ENCODE data around the gene B4GALT3. TPM values are rescaled to one million over a fixed set of nuclear protein-coding genes. Genes with fewer than 3 reads are reported as not detected.

B4GALT3 gene
- polyA plus RNA-seq, 1 experiment, result 21.8 TPM

- DNase-seq (ENCODE audit: low read depth, low spot score), result no peak
- POLR2A ChIA-PET, result no interaction called here
- Histone ChIP-seq H3K27ac (ENCODE audit: low read depth, low read length) (no peak within 1 kb of the TSS), H3K27me3 (ENCODE audit: control insufficient read depth, insufficient read depth, low read length) (no peaks in the 10 kb centered on the region), H3K4me3 (ENCODE audit: low read depth, low read length) (no peak within 1 kb of the TSS), H3K9me3 (ENCODE audit: control insufficient read depth, insufficient read depth, low read length) (no peaks in the 10 kb centered on the region)
- CTCF ChIA-PET, result interaction anchor here (3.0 to 3.5 kb wide), 3 partner anchors 11 to 167 kb away, joined by 13 to 62 read pairs (median 14); partner anchors contain the start of gene TOMM40L
- TF ChIP-seq CTCF (IDR thresholded peaks at IDR 0.05; ENCODE audit: low read depth, low read length), result no peak
These were observed 37.8 kb upstream of the B4GALT3 start, which contains the start of gene FCER1G for GRCh38 chr1:161215076-161215475. FCER1G (plus strand) TSS chr1:161215295; CDS start chr1:161215322, 27 bp downstream.

GRCh38 chr1:161214369-161214768, 37.1 kb upstream of the B4GALT3 start:
- H3K27me3 ChIP-seq (ENCODE audit: control insufficient read depth, insufficient read depth, low read length), result no peaks in the 10 kb centered on the region
- TF ChIP-seq CTCF (IDR thresholded peaks at IDR 0.05; ENCODE audit: low read depth, low read length), result no peak
- DNase-seq (ENCODE audit: low read depth, low spot score), result no peak
- ChIA-PET CTCF (interaction anchor here (0.7 to 7.0 kb wide), 2 partner anchors 12 to 44 kb away, joined by 10 to 126 read pairs; partner anchors contain the start of genes APOA2 and TOMM40L), POLR2A (no interaction called here)
- H3K4me3 ChIP-seq (ENCODE audit: low read depth, low read length), result no peak overlapping the region
- H3K27ac ChIP-seq (ENCODE audit: low read depth, low read length), result no peak overlapping the region
- no peaks in the 10 kb centered on the region for H3K9me3 ChIP-seq (ENCODE audit: control insufficient read depth, insufficient read depth, low read length)

GRCh38 chr1:161209790-161210409, 32.6 kb upstream of the B4GALT3 start:
- CTCF ChIA-PET, result interaction anchor here (0.6 to 7.0 kb wide), 15 partner anchors 8 to 175 kb away, joined by 3 to 126 read pairs (median 11); partner anchors contain the start of genes APOA2, NDUFS2, PPOX and TOMM40L
- H3K4me3 ChIP-seq (ENCODE audit: low read depth, low read length), result no peak overlapping the region
- no peak overlapping the region for H3K27ac ChIP-seq (ENCODE audit: low read depth, low read length)
- no peaks in the 10 kb centered on the region for H3K27me3 ChIP-seq (ENCODE audit: control insufficient read depth, insufficient read depth, low read length)
- DNase-seq (ENCODE audit: low read depth, low spot score), result no peak
- TF ChIP-seq CTCF (IDR thresholded peaks at IDR 0.05; ENCODE audit: low read depth, low read length), result peak; percentile 93
- POLR2A ChIA-PET, result no interaction called here
- H3K9me3 ChIP-seq (ENCODE audit: control insufficient read depth, insufficient read depth, low read length), result no peaks in the 10 kb centered on the region

GRCh38 chr1:161207173-161207572, 29.9 kb upstream of the B4GALT3 start:
- no peaks in the 10 kb centered on the region for H3K27me3 ChIP-seq (ENCODE audit: control insufficient read depth, insufficient read depth, low read length)
- H3K9me3 ChIP-seq (ENCODE audit: control insufficient read depth, insufficient read depth, low read length), result no peaks in the 10 kb centered on the region
- ChIA-PET CTCF (interaction anchor here (0.5 to 7.0 kb wide), 5 partner anchors 9 to 175 kb away, joined by 3 to 87 read pairs (median 4); partner anchors contain the start of gene TOMM40L), POLR2A (interaction anchor here (0.9 to 2.2 kb wide), 4 partner anchors 9 to 41 kb away, joined by 3 to 5 read pairs (median 4); partner anchors contain the start of genes PPOX and TOMM40L)
- no peak for TF ChIP-seq CTCF (IDR thresholded peaks at IDR 0.05; ENCODE audit: low read depth, low read length)
- DNase-seq (ENCODE audit: low read depth, low spot score), result no peak
- no peak overlapping the region for H3K4me3 ChIP-seq (ENCODE audit: low read depth, low read length)
- H3K27ac ChIP-seq (ENCODE audit: low read depth, low read length), result peak overlapping the region; percentile 70
